HG02840 (cell line): ENCODE results near the gene CYB5R2.
"Not testable (repeated sequence)": the region's sequence is repeated elsewhere in the genome, so short reads cannot be mapped to it uniquely, and the experiment has no call there.

ENCODE experiments used
- ATAC-seq: cut with Tn5 transposase; IDR thresholded peaks from one replicate; pipeline ENCODE4 v1.9.1; 2021; ENCODE audit warnings: mild to moderate bottlenecking, moderate library complexity, moderate number of reproducible peaks; ENCODE audit not compliant: unreplicated experiment, low FRiP score

The CYB5R2 gene

DNA sequence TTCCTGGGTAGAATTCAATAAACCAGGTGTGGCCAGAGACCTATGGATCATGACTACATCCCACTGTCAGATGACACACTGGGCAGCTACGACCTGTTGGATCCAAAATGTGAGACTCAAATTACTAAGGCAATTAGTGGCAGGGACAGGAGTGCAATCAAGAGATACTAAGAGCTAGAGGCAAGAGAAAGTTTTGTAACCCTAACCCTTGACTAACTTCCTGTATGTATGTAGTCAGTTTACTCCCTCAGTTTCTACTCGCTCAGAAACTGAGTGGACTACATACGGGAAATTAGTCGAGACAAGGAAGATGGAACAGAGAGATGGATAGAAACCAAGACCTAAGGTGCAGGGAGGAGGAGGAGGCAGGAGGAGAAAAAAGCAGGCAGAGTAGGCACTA, 2.7 kb downstream of the CYB5R2 start:
- no peak for ATAC-seq

DNA sequence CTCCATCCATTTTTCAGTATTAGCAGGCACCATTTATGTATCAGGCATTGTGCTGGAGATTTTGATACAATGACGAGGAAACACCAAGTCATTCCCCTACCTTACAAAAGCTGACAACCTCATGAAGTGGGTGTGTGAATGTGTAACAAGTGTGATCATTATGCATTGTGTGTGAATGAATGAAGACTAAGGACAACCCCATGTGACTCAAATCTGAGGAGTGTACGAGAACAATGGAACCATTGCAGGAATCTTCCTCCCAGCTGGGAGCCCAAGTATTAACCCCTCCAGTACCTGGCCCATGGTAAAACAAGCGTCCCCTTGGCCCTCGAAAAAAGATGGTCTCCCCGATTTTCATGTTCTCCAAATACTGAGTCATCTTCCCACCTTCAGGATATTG, 4.4 kb downstream of the CYB5R2 start:
- no peak for ATAC-seq

- ATAC-seq = no peak
Observed at GRCh38 chr11:7668464-7668863, 4.8 kb downstream of the CYB5R2 start.

- ATAC-seq = no peak
Observed at GRCh38 chr11:7667460-7667859, 5.8 kb downstream of the CYB5R2 start.

DNA sequence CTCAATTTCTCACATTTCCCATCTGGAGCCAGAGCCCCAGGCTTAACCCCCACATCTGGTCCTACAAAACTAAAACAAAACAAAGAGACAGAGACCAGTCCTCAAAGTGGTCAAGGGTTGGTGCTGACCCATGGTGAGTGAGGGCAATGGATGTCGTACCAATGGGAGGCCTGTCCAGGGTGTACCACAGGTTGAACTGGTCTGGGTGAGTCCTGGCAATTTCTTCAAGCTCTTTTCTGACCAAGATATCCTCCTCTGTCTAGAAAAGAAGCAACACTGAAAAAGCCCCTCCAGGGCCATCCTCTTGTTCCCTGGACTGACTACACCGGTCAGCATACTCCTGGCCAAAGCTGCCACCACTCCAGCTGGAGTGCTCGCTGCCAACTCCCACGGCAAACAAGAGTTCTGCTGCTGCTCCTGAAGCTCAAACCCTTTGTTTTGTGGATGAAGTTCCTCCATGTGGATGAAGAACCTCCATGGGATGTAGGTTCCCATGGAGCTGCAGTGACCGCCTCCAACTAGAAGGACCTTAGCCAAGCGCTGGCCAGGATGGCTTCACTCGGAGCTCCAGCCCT, 6.9 kb downstream of the CYB5R2 start:
- no peak for ATAC-seq

GRCh38 chr11:7665473-7666291, 7.6 kb downstream of the CYB5R2 start:
- peak; percentile 98 for ATAC-seq

DNA sequence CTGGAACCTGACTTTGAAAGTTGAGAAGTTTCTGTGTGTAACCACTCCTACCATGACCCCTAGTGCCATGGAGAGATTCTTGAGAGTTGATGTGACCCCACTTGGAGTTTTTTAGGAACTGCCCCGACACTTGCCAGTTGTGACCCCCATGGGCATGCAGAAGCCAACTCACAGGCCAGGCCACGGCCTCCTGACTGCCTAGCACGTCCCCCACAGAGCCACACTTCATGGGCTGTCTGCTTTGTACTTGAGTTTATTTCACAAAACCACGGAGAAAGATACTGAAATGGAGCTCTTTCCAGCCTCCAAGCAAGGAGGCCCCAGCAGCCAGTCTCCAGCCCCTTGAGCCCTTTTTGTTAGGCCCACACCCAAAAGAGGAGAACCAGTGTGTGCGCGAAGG, 8.4 kb downstream of the CYB5R2 start:
- no peak for ATAC-seq

DNA sequence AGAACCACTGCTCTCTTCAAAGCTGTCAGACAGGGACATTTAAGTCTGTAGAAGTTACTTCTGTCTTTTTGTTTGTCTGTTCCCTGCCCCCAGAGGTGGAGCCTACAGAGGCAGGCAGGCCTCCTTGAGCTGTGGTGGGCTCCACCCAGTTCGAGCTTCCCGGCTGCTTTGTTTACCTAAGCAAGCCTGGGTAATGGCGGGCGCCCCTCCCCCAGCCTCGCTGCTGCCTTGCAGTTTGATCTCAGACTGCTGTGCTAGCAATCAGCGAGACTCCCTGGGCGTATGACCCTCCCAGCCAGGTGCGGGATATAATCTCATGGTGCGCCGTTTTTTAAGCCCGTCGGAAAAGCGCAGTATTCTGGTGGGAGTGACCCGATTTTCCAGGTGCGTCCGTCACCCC, 9.8 kb downstream of the CYB5R2 start:
- ATAC-seq = not testable (repeated sequence)

- no peak for ATAC-seq
Observed at GRCh38 chr11:7657306-7658025, 15.8 kb downstream of the CYB5R2 start.

DNA sequence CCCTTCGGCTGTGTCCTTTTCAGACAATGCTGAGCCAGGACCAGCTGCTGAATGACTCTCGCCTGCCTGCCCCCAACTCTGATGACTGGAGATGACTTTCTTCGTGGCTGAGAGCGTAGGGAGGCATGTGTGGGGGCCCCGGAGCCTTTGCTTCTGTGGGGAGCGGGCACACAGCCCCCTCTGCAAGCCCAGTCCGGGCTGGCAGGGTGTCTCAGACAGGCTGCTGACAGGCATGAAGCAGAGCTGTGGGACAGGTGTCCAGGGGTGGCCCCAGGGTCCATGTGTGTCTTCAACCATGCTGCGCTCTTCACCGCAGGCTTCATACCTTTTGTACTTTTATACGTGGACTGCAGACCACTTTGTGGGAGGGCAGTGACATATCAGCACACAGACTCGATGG, 16.6 kb downstream of the CYB5R2 start:
- no peak for ATAC-seq

GRCh38 chr11:7655253-7656217, 17.8 kb downstream of the CYB5R2 start:
- ATAC-seq = no peak

GRCh38 chr11:7654195-7654705, 19.1 kb downstream of the CYB5R2 start:
- no peak for ATAC-seq

DNA sequence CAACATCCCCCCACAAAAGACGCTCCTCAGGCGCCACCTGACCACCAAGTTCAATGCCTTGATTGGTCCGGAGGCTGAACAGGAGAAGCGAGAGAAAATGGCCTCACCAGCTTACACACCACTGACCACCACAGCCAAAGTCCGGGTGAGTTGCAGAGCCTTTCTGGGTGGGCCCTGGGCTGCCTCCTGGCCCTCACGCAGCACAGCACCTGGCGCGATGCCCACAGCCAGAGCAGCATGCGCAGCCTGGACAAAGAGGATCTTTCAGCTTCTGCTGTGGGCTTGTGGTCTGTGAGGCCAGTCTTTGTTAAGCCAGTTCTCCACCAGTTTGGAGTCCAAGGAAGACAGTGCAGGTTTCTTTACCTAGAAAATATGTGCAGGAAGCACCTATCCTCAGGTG, 21.6 kb downstream of the CYB5R2 start:
- ATAC-seq = no peak

- ATAC-seq = no peak
Observed at GRCh38 chr11:7651140-7651551, 22.2 kb downstream of the CYB5R2 start.

GRCh38 chr11:7648264-7648663, 25.0 kb downstream of the CYB5R2 start:
- ATAC-seq = no peak

DNA sequence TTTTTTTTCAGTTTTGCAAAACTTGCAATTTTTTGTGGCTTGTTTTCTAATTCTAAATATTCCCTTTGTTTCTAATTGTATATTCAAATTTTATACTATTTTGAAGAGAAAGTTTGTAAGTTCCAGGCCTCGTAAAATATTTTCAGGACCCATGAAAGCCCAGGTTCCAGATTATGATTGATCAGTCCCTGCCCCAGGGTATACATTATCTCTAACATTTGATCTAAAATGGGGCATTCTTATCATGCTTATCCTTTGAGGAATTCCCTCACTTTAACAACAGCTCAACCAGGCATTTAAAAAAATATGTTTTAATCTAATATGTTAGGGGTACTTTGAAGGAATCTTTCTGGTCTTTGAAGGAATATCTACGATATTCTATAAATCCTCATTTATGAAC, 26.4 kb downstream of the CYB5R2 start:
- ATAC-seq = no peak

DNA sequence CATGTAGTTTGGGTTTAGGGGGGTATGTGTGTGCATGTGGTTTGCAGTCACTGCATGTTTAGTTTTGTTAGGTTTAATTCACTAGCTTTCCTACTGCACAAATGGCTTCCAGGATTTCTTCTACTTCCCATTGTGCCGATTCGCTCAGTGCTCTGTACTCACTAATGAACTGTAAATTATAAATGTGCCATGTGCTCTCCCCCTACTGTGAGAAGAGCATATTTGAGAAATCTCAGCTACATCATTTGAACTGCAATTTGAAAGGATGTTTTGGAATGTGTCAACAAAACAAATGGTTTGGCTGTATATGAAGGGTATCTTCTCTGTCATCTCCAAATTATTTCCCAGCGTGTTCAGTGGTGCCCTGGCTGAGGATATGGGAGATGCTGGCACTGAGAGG, 28.1 kb downstream of the CYB5R2 start:
- ATAC-seq = no peak

GRCh38 chr11:7643314-7643713, 30.0 kb downstream of the CYB5R2 start:
- ATAC-seq = no peak

GRCh38 chr11:7642747-7643146, 30.6 kb downstream of the CYB5R2 start:
- no peak for ATAC-seq

GRCh38 chr11:7640816-7641215, 32.5 kb downstream of the CYB5R2 start:
- no peak for ATAC-seq
